ENCODE measurements around the gene CRYBA2. TPM values are rescaled to one million over a fixed set of nuclear protein-coding genes. Genes with fewer than 3 reads are reported as not detected.

The CRYBA2 gene
- total and polyA plus RNA-seq, 2 donors (not counting 3 experiments of a cell fraction or from before 2014, with no cell fraction given), result not detected

DNA sequence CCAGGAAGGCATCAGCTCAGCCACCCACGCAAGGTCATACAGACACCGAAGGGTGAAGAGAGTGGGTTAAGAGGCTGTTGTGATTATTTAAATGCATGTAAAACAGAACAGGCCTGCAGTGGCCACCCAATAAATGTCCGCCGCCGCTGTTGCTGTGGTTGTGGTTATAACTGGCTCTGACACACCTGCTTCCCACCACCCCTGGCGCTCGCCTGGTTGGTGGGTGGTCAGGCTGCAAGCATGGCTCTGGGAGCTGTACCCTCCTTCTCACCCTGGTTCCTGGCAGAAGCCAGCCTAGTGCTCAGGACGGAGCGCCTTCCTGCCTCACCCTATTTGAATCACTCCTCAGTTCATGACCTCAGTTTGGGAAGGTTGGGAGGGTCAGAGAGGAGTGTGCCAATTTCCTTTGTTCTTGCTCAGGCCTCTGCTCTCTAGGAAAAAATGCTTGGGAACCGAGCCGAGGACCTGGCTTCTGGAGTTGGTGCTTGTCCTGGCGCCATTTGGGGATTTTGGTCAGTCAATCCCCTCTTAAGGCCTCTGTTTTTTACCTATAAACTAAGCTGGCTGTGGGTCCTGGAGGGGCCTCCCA is 5.3 kb upstream of the CRYBA2 start:
- DNase-seq (ENCODE audit: low read depth, low spot score) (no peak), FAIRE-seq (no peak)
- H2AFZ ChIP-seq (ENCODE audit: low read depth, low read length), result no peak overlapping the region
- dilution Hi-C loops (cut with MboI; ENCODE audit: extremely low pct_ligation_motif_present, low sequenced_read_pairs) (no loop called here), intact Hi-C loops (cut with micrococcal nuclease) (no loop called here)
- no peak overlapping the region for H3K4me2 ChIP-seq (ENCODE audit: insufficient read depth, low read length)
- ChIA-PET CTCF (interaction anchor here (1.7 to 10.4 kb wide), 4 partner anchors 16 to 156 kb away, joined by 7 to 164 read pairs (median 30); partner anchors contain the start of gene FEV), POLR2A (no interaction called here)
- no peaks in the 10 kb centered on the region for H3K36me3 ChIP-seq (ENCODE audit: control insufficient read depth in 2 of 2, extremely low read depth in 1 of 2, insufficient read depth in 2 of 2, low read length in 2 of 2)
- no peak overlapping the region for H3K9ac ChIP-seq (replicated peaks; ENCODE audit: extremely low read depth, insufficient read depth, low read length)
- TF ChIP-seq MYC (IDR thresholded peaks at IDR 0.05; ENCODE audit: low read depth, low read length) (no peak), POLR2AphosphoS5 (IDR thresholded peaks at IDR 0.05; ENCODE audit: insufficient read depth, low read depth, low read length) (no peak), FOS (IDR thresholded peaks at IDR 0.05; ENCODE audit: borderline replicate concordance, insufficient read depth, low read length) (no peak)
- H3K79me2 ChIP-seq (ENCODE audit: control insufficient read depth, insufficient read depth, low read length), result no peaks in the 10 kb centered on the region
- H3K9me1 ChIP-seq (replicated peaks; ENCODE audit: control insufficient read depth, extremely low read depth, insufficient read depth, low read length), result no peaks in the 10 kb centered on the region
- no peaks in the 10 kb centered on the region for H3K9me3 ChIP-seq (replicated peaks; ENCODE audit: control insufficient read depth, insufficient read depth, low read length)
- no peak overlapping the region for H3K27ac ChIP-seq (ENCODE audit: insufficient read depth, low read depth, low read length)
- no peaks in the 10 kb centered on the region for H4K20me1 ChIP-seq (replicated peaks; ENCODE audit: control insufficient read depth, extremely low read depth, insufficient read depth, low read length)
- no peak overlapping the region for H3K4me3 ChIP-seq (replicated peaks in 1 of 3; ENCODE audit: insufficient read depth in 1 of 3, low read depth in 1 of 3, low read length in 3 of 3)
- peaks cover 1% of the 10 kb centered on the region for H3K4me1 ChIP-seq (ENCODE audit: control insufficient read depth, extremely low read depth, insufficient read depth, low read length)
- peaks cover 76 to 79% of the 10 kb centered on the region in 2 experiments for H3K27me3 ChIP-seq (ENCODE audit: control insufficient read depth in 2 of 2, insufficient read depth in 2 of 2, low read length in 2 of 2)
- BruUV-seq (replicated peaks), result no TSS peak

DNA sequence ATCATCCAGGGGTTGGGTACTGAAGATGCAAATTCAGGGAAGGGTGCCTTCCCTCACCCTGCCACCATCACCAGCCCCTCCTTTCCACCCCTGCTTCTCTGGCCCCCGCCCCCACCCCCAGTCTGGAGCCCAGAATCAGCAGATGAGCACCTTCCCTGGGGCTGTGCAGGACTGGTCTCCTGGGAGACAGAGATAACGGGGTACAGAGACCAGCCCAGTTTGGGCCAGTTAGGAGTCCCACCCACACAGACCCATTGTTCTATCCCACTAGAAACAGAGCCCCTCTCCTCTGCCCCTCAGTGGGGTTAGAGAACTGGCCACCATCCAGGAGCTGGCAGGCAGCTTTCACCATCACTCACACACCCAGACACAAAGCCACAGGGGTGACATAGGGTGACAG is 4.5 kb upstream of the CRYBA2 start:
- no peaks in the 10 kb centered on the region for H3K79me2 ChIP-seq (ENCODE audit: control insufficient read depth, insufficient read depth, low read length)
- POLR2A ChIA-PET, result no interaction called here
- no peak overlapping the region for H2AFZ ChIP-seq (ENCODE audit: low read depth, low read length)
- H3K9me3 ChIP-seq (replicated peaks; ENCODE audit: control insufficient read depth, insufficient read depth, low read length), result no peaks in the 10 kb centered on the region
- BruUV-seq (replicated peaks), result no TSS peak
- CTCF ChIA-PET, result interaction anchor here (1.7 to 10.4 kb wide), 4 partner anchors 15 to 157 kb away, joined by 7 to 164 read pairs (median 30); partner anchors contain the start of gene FEV
- no peaks in the 10 kb centered on the region for H4K20me1 ChIP-seq (replicated peaks; ENCODE audit: control insufficient read depth, extremely low read depth, insufficient read depth, low read length)
- dilution Hi-C loops (cut with MboI; ENCODE audit: extremely low pct_ligation_motif_present, low sequenced_read_pairs), result no loop called here
- no peak for DNase-seq (ENCODE audit: low read depth, low spot score)
- H3K36me3 ChIP-seq (ENCODE audit: control insufficient read depth in 2 of 2, extremely low read depth in 1 of 2, insufficient read depth in 2 of 2, low read length in 2 of 2), result no peaks in the 10 kb centered on the region
- FAIRE-seq, result no peak
- H3K9ac ChIP-seq (replicated peaks; ENCODE audit: extremely low read depth, insufficient read depth, low read length), result no peak overlapping the region
- H3K9me1 ChIP-seq (replicated peaks; ENCODE audit: control insufficient read depth, extremely low read depth, insufficient read depth, low read length), result no peaks in the 10 kb centered on the region
- no peak overlapping the region for H3K27ac ChIP-seq (ENCODE audit: insufficient read depth, low read depth, low read length)
- H3K27me3 ChIP-seq (ENCODE audit: control insufficient read depth in 2 of 2, insufficient read depth in 2 of 2, low read length in 2 of 2), result peaks cover 76 to 79% of the 10 kb centered on the region in 2 experiments
- intact Hi-C loops (cut with micrococcal nuclease), result no loop called here
- H3K4me3 ChIP-seq (replicated peaks in 1 of 3; ENCODE audit: insufficient read depth in 1 of 3, low read depth in 1 of 3, low read length in 3 of 3), result no peak overlapping the region
- H3K4me1 ChIP-seq (ENCODE audit: control insufficient read depth, extremely low read depth, insufficient read depth, low read length), result peaks cover 5% of the 10 kb centered on the region
- TF ChIP-seq, protein P1, sequence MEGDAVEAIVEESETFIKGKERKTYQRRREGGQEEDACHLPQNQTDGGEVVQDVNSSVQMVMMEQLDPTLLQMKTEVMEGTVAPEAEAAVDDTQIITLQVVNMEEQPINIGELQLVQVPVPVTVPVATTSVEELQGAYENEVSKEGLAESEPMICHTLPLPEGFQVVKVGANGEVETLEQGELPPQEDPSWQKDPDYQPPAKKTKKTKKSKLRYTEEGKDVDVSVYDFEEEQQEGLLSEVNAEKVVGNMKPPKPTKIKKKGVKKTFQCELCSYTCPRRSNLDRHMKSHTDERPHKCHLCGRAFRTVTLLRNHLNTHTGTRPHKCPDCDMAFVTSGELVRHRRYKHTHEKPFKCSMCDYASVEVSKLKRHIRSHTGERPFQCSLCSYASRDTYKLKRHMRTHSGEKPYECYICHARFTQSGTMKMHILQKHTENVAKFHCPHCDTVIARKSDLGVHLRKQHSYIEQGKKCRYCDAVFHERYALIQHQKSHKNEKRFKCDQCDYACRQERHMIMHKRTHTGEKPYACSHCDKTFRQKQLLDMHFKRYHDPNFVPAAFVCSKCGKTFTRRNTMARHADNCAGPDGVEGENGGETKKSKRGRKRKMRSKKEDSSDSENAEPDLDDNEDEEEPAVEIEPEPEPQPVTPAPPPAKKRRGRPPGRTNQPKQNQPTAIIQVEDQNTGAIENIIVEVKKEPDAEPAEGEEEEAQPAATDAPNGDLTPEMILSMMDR (IDR thresholded peaks at IDR 0.05; ENCODE audit: extremely low read depth in 1 of 2, insufficient read depth in 1 of 2, low read depth in 1 of 2, low read length in 2 of 2), result no peak
- TF ChIP-seq MYC (IDR thresholded peaks at IDR 0.05; ENCODE audit: low read depth, low read length), result no peak
- TF ChIP-seq FOS (IDR thresholded peaks at IDR 0.05; ENCODE audit: borderline replicate concordance, insufficient read depth, low read length), result no peak
- TF ChIP-seq GATA2 (IDR thresholded peaks at IDR 0.05; ENCODE audit: insufficient read depth, insufficient read length, low read depth, low read length), result no peak
- TF ChIP-seq POLR2A (IDR thresholded peaks at IDR 0.05; ENCODE audit: low read depth, low read length), result no peak
- TF ChIP-seq EZH2 (IDR thresholded peaks at IDR 0.05; ENCODE audit: borderline replicate concordance, low read depth, low read length, severe bottlenecking), result no peak
- TF ChIP-seq, protein P2, sequence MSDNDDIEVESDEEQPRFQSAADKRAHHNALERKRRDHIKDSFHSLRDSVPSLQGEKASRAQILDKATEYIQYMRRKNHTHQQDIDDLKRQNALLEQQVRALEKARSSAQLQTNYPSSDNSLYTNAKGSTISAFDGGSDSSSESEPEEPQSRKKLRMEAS (IDR thresholded peaks at IDR 0.05; ENCODE audit: insufficient read depth, insufficient read length), result no peak
- TF ChIP-seq POLR2AphosphoS5 (IDR thresholded peaks at IDR 0.05; ENCODE audit: insufficient read depth, low read depth, low read length), result no peak
- H3K4me2 ChIP-seq (ENCODE audit: insufficient read depth, low read length), result no peak overlapping the region
